ENCODE results near the gene EXOC7. TPM values are rescaled to one million over a fixed set of nuclear protein-coding genes. Genes with fewer than 3 reads are reported as not detected.

The EXOC7 gene
- total RNA-seq, 2 experiments from 2014 or later: 122 to 173 TPM

DNA sequence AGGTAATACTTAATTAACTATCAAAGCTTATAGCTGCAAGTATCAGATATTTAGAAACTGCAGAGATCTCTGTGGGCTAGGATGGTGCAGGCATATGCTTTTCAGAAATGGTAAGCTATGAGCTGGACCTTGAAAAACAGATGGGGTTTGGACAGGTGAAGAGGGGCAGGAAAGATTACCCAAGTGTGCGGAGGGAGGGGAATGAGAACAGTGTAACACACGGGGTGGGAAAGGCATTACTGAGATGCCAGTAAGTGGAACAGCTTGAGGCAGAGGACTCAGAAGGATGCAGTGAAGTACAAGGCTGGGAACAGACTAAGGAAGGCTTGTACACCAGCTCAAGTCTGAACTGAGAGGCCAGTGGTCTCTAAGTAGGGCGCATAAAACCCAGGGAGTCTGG, 54.3 kb downstream of the EXOC7 start:
- Histone ChIP-seq H4K20me1 (ENCODE audit: insufficient read depth, low read length) (no peaks in the 10 kb centered on the region), H3K4me2 (ENCODE audit: low read length) (peak overlapping the region; percentile 72), H2AFZ (ENCODE audit: low read length) (no peak overlapping the region; the same call in 1 of the 2 replicates), H3K9me2 (ENCODE audit: insufficient read depth, low read length) (no peaks in the 10 kb centered on the region), H3K27ac (ENCODE audit: low read depth, low read length, poor library complexity, severe bottlenecking) (peak overlapping the region; percentile 73), H3K9me3 (ENCODE audit: low read length) (no peaks in the 10 kb centered on the region), H3K4me3 (ENCODE audit: low read depth, low read length, poor library complexity, severe bottlenecking) (peak overlapping the region; percentile 39), H3K36me3 (ENCODE audit: insufficient read depth, low read length) (peaks cover 95% of the 10 kb centered on the region), H3K79me2 (ENCODE audit: insufficient read depth, low read depth, low read length) (peaks cover 3% of the 10 kb centered on the region; the same call in 1 of the 2 replicates), H3K4me1 (ENCODE audit: insufficient read depth, low read length, poor library complexity, severe bottlenecking) (peaks cover 36% of the 10 kb centered on the region)
- POLR2A ChIA-PET: interaction anchor here (0.6 to 3.0 kb wide), 10 partner anchors 8 to 139 kb away, joined by 3 to 10 read pairs (median 4); partner anchors contain the start of gene SRP68
- TF ChIP-seq CTCF (conservative IDR thresholded peaks at IDR 0.05; ENCODE audit: low read length) (no peak), EZH2phosphoT487 (IDR thresholded peaks at IDR 0.05; ENCODE audit: borderline replicate concordance, low read depth, low read length) (no peak)
- no peak for DNase-seq (ENCODE audit: low spot score)
- intact Hi-C loops (cut with micrococcal nuclease; ENCODE audit: unreplicated experiment): loop anchor here (2.0 kb wide), 1 partner anchor 34 kb away; no protein-coding TSS in a partner anchor
- CTCF ChIA-PET (ENCODE audit: unreplicated experiment): no interaction called here
- BruUV-seq (replicated peaks): no TSS peak

DNA sequence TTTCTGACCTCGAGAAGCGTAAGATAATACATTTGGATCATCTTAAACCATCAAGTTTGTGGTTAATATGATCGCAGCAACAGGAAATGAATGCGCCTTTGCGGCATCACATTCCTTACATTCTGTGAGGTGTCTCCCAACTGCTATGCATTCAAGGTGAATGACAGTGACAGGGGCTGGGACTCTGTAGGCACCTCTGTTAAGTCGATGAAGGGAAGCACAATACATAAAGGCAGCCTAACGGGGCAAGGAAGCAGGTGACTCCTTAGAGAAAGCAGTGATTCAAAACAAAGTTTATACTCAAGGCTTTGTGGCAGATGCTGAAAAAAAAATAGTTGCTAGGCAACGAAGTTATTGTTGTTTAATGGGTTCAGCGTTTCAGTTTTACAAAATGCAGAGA, 54.9 kb downstream of the EXOC7 start:
- peak overlapping the region; percentile 72 for H3K4me2 ChIP-seq (ENCODE audit: low read length)
- POLR2A ChIA-PET: interaction anchor here (0.7 to 3.0 kb wide), 9 partner anchors 9 to 138 kb away, joined by 3 to 10 read pairs (median 4); no protein-coding TSS in a partner anchor

More for the DNA sequence above, 54.9 kb downstream of the EXOC7 start:
- TF ChIP-seq CTCF (conservative IDR thresholded peaks at IDR 0.05; ENCODE audit: low read length) (no peak), EZH2phosphoT487 (IDR thresholded peaks at IDR 0.05; ENCODE audit: borderline replicate concordance, low read depth, low read length) (no peak)
- Histone ChIP-seq H2AFZ (ENCODE audit: low read length) (no peak overlapping the region; the same call in 1 of the 2 replicates), H4K20me1 (ENCODE audit: insufficient read depth, low read length) (no peaks in the 10 kb centered on the region), H3K79me2 (ENCODE audit: insufficient read depth, low read depth, low read length) (peaks cover 3% of the 10 kb centered on the region; the same call in 1 of the 2 replicates), H3K9me2 (ENCODE audit: insufficient read depth, low read length) (no peaks in the 10 kb centered on the region), H3K36me3 (ENCODE audit: insufficient read depth, low read length) (peaks cover 95% of the 10 kb centered on the region), H3K4me1 (ENCODE audit: insufficient read depth, low read length, poor library complexity, severe bottlenecking) (peaks cover 36% of the 10 kb centered on the region), H3K4me3 (ENCODE audit: low read depth, low read length, poor library complexity, severe bottlenecking) (peak overlapping the region; percentile 39), H3K9me3 (ENCODE audit: low read length) (no peaks in the 10 kb centered on the region), H3K27ac (ENCODE audit: low read depth, low read length, poor library complexity, severe bottlenecking) (peak overlapping the region; percentile 73)
- intact Hi-C loops (cut with micrococcal nuclease; ENCODE audit: unreplicated experiment): loop anchor here (2.0 kb wide), 1 partner anchor 34 kb away; no protein-coding TSS in a partner anchor
- CTCF ChIA-PET (ENCODE audit: unreplicated experiment): no interaction called here
- peak; percentile 80 for DNase-seq (ENCODE audit: low spot score)
- TSS peak; percentile 3 for BruUV-seq (replicated peaks)

All from OCI-LY7 (cell line).